Neutrophil (primary cell): ENCODE results near the gene IL31.

Experiments used
- H3K27ac ChIP-seq: fragments of 200-600 bp; sonication (generic); 2 replicates; pipeline ENCODE4 v1.5.1; 2016; ENCODE audit warnings: mild to moderate bottlenecking, moderate library complexity
- H3K27me3 ChIP-seq: fragments of 200-600 bp; sonication (generic); 2 replicates; pipeline ENCODE4 v1.6.0; 2016; ENCODE audit warnings: mild to moderate bottlenecking
- H3K36me3 ChIP-seq: fragments of 200-600 bp; sonication (generic); 2 replicates; pipeline ENCODE4 v1.5.1; 2017
- H3K4me1 ChIP-seq, 2 experiments: fragments of 200-600 bp in 1 of 2; sonication (generic) in 1 of 2; 1 replicate in 1 of 2; 2 replicates in 1 of 2; pipeline versions ENCODE4 v1.5.1 to v1.6.1; 2013 to 2016; ENCODE audit warnings: low read depth in 1 of 2, low read length in 1 of 2, mild to moderate bottlenecking in 1 of 2, moderate library complexity in 1 of 2; ENCODE audit not compliant: control insufficient read depth in 1 of 2, insufficient read depth in 1 of 2
- H3K4me3 ChIP-seq, 2 experiments: fragments of 200-600 bp in 1 of 2; sonication (generic) in 1 of 2; 1 replicate in 1 of 2; 2 replicates in 1 of 2; pipeline ENCODE4 v1.5.1; 2013 to 2016; ENCODE audit warnings: low read depth in 1 of 2, low read length in 1 of 2, mild to moderate bottlenecking in 1 of 2, moderate library complexity in 1 of 2
- H3K9me3 ChIP-seq: fragments of 200-600 bp; sonication (generic); 2 replicates; pipeline ENCODE4 v1.5.1; 2016
- TF ChIP-seq, protein P1 (sequence below): fragments of 200-600 bp; sonication (generic); IDR thresholded peaks from 2 replicates; pipeline ENCODE4 v1.5.1; 2016; ENCODE audit warnings: antibody characterized with exemption

The IL31 gene

DNA sequence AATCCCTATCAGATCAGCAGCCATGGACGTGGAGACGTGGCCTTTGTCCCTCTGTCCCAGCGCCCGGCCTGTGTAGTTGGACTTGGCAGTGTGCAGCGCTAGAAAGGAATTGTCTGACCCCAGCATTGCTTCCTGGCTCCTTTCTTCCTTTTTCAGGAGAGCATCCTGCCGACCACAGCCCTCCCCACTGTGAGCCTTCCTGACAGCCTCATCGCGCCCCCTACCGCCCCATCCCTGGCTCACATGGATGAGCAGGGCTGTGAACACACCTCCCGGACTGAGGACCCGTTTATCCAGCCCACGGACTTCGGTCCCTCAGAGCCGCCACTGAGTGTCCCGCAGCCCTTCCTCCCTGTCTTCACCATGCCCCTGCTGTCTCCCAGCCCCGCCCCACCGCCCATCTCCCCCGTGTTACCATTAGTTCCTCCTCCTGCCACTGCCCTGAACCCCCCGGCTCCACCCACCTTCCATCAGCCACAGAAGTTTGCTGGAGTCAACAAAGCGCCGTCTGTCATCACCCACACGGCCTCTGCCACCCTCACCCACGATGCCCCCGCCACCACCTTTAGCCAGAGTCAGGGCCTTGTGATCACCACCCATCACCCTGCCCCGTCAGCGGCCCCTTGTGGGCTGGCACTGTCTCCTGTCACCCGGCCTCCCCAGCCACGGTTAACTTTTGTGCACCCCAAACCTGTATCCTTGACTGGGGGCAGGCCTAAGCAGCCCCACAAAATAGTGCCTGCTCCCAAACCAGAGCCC, 40.6 kb downstream of the IL31 start:
- H3K4me1 ChIP-seq, result no peaks in the 10 kb centered on the region
- H3K27me3 ChIP-seq, result no peaks in the 10 kb centered on the region
- H3K9me3 ChIP-seq, result no peaks in the 10 kb centered on the region
- H3K36me3 ChIP-seq, result peaks cover 89% of the 10 kb centered on the region
- no peak overlapping the region for H3K4me3 ChIP-seq
- no peak overlapping the region for H3K27ac ChIP-seq
- TF ChIP-seq, protein P1, sequence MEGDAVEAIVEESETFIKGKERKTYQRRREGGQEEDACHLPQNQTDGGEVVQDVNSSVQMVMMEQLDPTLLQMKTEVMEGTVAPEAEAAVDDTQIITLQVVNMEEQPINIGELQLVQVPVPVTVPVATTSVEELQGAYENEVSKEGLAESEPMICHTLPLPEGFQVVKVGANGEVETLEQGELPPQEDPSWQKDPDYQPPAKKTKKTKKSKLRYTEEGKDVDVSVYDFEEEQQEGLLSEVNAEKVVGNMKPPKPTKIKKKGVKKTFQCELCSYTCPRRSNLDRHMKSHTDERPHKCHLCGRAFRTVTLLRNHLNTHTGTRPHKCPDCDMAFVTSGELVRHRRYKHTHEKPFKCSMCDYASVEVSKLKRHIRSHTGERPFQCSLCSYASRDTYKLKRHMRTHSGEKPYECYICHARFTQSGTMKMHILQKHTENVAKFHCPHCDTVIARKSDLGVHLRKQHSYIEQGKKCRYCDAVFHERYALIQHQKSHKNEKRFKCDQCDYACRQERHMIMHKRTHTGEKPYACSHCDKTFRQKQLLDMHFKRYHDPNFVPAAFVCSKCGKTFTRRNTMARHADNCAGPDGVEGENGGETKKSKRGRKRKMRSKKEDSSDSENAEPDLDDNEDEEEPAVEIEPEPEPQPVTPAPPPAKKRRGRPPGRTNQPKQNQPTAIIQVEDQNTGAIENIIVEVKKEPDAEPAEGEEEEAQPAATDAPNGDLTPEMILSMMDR, result no peak

DNA sequence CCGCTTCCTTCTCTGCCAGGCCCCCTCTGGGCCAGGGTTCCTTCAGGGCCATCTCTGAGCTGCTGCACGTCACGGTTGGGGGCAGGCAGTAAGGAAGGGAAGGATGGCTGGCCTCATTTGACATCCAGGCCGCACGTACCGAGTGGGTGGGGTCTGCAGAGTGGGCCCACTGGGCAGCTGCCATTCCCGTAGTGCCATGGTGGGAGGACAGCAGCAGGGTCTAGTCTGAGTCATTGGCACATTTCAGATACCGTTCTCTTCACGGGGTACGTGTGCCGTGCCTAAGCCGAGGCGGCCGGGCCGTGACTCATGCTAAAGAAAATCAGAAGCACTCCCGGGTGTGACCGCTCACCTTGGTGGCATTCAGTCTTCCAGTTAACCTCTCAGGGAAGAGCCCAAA, 43.9 kb downstream of the IL31 start:
- Histone ChIP-seq H3K9me3 (no peaks in the 10 kb centered on the region), H3K4me3 (no peak overlapping the region), H3K27ac (no peak overlapping the region), H3K4me1 (no peaks in the 10 kb centered on the region), H3K27me3 (no peaks in the 10 kb centered on the region), H3K36me3 (peaks cover 79% of the 10 kb centered on the region)
- TF ChIP-seq, protein P1, result no peak

DNA sequence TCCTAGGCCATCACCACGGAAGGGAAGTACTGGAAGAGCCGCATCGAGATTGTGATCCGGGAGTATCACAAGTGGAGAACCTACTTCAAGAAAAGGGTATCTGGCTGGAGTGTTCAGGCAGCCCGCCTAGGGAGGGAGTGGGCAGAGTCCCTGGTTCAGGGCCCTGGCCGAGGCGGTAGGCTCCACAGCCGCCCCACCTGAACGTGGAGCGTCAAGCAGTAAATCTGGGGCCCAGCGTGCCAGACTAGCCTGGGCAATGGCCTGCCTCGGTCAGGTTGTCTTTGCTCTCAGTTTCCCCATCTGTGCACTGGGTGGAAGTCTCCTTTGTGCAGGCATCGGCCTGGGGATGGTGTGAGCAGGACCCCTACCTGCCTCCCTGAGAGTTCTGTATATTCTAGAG, 44.9 kb downstream of the IL31 start:
- Histone ChIP-seq H3K9me3 (no peaks in the 10 kb centered on the region), H3K4me1 (no peaks in the 10 kb centered on the region), H3K27ac (no peak overlapping the region), H3K36me3 (peaks cover 69% of the 10 kb centered on the region), H3K27me3 (no peaks in the 10 kb centered on the region), H3K4me3 (no peak overlapping the region)
- TF ChIP-seq, protein P1, result no peak

DNA sequence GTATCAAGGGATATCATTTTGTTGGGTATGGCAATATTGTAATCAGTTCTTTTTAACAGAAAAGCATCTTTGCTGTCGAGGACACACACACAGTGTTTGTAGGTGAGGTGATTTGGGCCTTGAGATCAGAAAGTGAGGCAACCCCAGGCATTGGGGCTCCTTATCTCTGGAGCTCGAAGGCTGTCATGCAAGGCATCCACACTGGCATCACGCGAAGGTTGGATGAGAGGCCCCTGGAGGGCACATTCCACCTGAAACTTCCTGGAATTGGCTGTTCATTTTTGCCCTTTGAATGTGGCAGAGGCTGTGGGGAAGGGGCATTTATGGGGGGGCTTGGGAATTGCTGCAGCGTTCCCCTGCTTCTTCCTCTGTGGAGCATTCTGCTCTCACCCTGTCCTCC, 45.5 kb downstream of the IL31 start:
- H3K4me3 ChIP-seq, result no peak overlapping the region
- no peaks in the 10 kb centered on the region for H3K9me3 ChIP-seq
- H3K4me1 ChIP-seq, result peaks cover 0 to under 1% of the 10 kb centered on the region in 2 experiments
- H3K27ac ChIP-seq, result no peak overlapping the region
- H3K36me3 ChIP-seq, result peaks cover 64% of the 10 kb centered on the region
- H3K27me3 ChIP-seq, result no peaks in the 10 kb centered on the region
- TF ChIP-seq, protein P1, result no peak

DNA sequence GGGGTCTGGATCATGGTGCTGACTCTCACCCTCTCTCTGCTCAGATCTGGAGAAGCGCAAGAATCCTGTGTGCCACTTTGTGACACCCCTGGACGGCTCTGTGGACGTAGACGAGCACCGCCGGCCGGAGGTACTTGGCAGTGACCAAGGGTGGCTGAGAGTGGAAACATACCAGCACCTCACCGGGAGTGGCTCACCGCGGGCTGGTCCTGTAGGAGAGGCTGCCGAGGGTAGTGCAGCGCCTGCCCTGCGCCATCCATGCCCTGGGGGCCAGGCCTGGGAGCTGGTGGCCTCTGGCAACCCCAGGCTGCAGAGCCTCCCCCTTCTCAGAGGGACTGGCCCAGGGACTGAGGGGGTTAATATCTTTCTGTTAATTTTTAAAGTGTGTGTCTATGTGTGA, 46.2 kb downstream of the IL31 start:
- TF ChIP-seq, protein P1, result no peak
- Histone ChIP-seq H3K27me3 (no peaks in the 10 kb centered on the region), H3K27ac (no peak overlapping the region), H3K9me3 (no peaks in the 10 kb centered on the region), H3K4me3 (no peak overlapping the region), H3K36me3 (peaks cover 58% of the 10 kb centered on the region), H3K4me1 (peaks cover 0 to 7% of the 10 kb centered on the region in 2 experiments)
